Hypothalamus (tissue), 51 donors: ENCODE data around the gene GFOD1.
A peak's percentile ranks its signal among the peaks of the same experiment; 100 is the strongest.

ENCODE experiments used
- DNase-seq, 51 donors: peaks; one replicate each; lab custom pipeline; 2025; lab: John Stamatoyannopoulos, UW

GFOD1 gene

GRCh38 chr6:13427801-13428582 lies 59.4 kb downstream of the GFOD1 start:
- DNase-seq: no peak

GRCh38 chr6:13427316-13427715 lies 60.1 kb downstream of the GFOD1 start:
- DNase-seq: no peak

- DNase-seq: peak in 3 of 51 donors; percentile 23 to 58 (median 46)
Observed at GRCh38 chr6:13425943-13426931, 61.2 kb downstream of the GFOD1 start.

- no peak for DNase-seq
Observed at GRCh38 chr6:13425270-13425873, 62.0 kb downstream of the GFOD1 start.

GRCh38 chr6:13423252-13423651 lies 64.1 kb downstream of the GFOD1 start:
- DNase-seq: no peak

GRCh38 chr6:13422681-13423221 lies 64.6 kb downstream of the GFOD1 start:
- peak in 1 of 51 donors; percentile 19 for DNase-seq

GRCh38 chr6:13421425-13422059 lies 65.9 kb downstream of the GFOD1 start:
- DNase-seq: peak in 3 of 51 donors; percentile 24 to 28 (median 26)

- no peak for DNase-seq
Observed at GRCh38 chr6:13420269-13420668, 67.1 kb downstream of the GFOD1 start.

GRCh38 chr6:13419422-13420195 lies 67.8 kb downstream of the GFOD1 start:
- no peak for DNase-seq

- no peak for DNase-seq
Observed at GRCh38 chr6:13418844-13419243, 68.6 kb downstream of the GFOD1 start.

GRCh38 chr6:13417954-13418353 lies 69.4 kb downstream of the GFOD1 start:
- no peak for DNase-seq

GRCh38 chr6:13417431-13417830 lies 70.0 kb downstream of the GFOD1 start:
- DNase-seq: no peak

GRCh38 chr6:13415283-13415682 lies 72.1 kb downstream of the GFOD1 start:
- no peak for DNase-seq

- DNase-seq: peak in 37 of 51 donors; percentile 8 to 76 (median 52)
Observed at GRCh38 chr6:13413900-13414555, 73.4 kb downstream of the GFOD1 start.

GRCh38 chr6:13413466-13413862 lies 73.9 kb downstream of the GFOD1 start:
- no peak for DNase-seq

- DNase-seq: no peak
Observed at GRCh38 chr6:13412639-13413465, 74.5 kb downstream of the GFOD1 start.

GRCh38 chr6:13412211-13412610 lies 75.2 kb downstream of the GFOD1 start:
- DNase-seq: no peak

GRCh38 chr6:13411484-13411883 lies 75.9 kb downstream of the GFOD1 start:
- no peak for DNase-seq
